Neutrophil (primary cell): ENCODE results near the gene NR2F2.

Experiments used
- H3K27ac ChIP-seq: fragments of 200-600 bp; sonication (generic); 2 replicates; pipeline ENCODE4 v1.5.1; 2016; ENCODE audit warnings: mild to moderate bottlenecking, moderate library complexity
- H3K27me3 ChIP-seq: fragments of 200-600 bp; sonication (generic); 2 replicates; pipeline ENCODE4 v1.6.0; 2016; ENCODE audit warnings: mild to moderate bottlenecking
- H3K36me3 ChIP-seq: fragments of 200-600 bp; sonication (generic); 2 replicates; pipeline ENCODE4 v1.5.1; 2017
- H3K4me1 ChIP-seq, 2 experiments: fragments of 200-600 bp in 1 of 2; sonication (generic) in 1 of 2; 1 replicate in 1 of 2; 2 replicates in 1 of 2; pipeline versions ENCODE4 v1.5.1 to v1.6.1; 2013 to 2016; ENCODE audit warnings: low read depth in 1 of 2, low read length in 1 of 2, mild to moderate bottlenecking in 1 of 2, moderate library complexity in 1 of 2; ENCODE audit not compliant: control insufficient read depth in 1 of 2, insufficient read depth in 1 of 2
- H3K4me3 ChIP-seq, 2 experiments: fragments of 200-600 bp in 1 of 2; sonication (generic) in 1 of 2; 1 replicate in 1 of 2; 2 replicates in 1 of 2; pipeline ENCODE4 v1.5.1; 2013 to 2016; ENCODE audit warnings: low read depth in 1 of 2, low read length in 1 of 2, mild to moderate bottlenecking in 1 of 2, moderate library complexity in 1 of 2
- H3K9me3 ChIP-seq: fragments of 200-600 bp; sonication (generic); 2 replicates; pipeline ENCODE4 v1.5.1; 2016
- CTCF ChIP-seq: fragments of 200-600 bp; sonication (generic); IDR thresholded peaks from 2 replicates; pipeline ENCODE4 v1.5.1; 2016; ENCODE audit warnings: antibody characterized with exemption

Gene NR2F2

GRCh38 chr15:96340598-96341512 is 10.4 kb downstream of the NR2F2 start:
- Histone ChIP-seq H3K4me1 (no peaks in the 10 kb centered on the region), H3K27ac (no peak overlapping the region), H3K36me3 (no peaks in the 10 kb centered on the region), H3K4me3 (no peak overlapping the region), H3K27me3 (peaks cover 100% of the 10 kb centered on the region), H3K9me3 (no peaks in the 10 kb centered on the region)
- TF ChIP-seq CTCF, result no peak

GRCh38 chr15:96341513-96342405 is 11.3 kb downstream of the NR2F2 start:
- no peaks in the 10 kb centered on the region for H3K36me3 ChIP-seq
- H3K4me3 ChIP-seq, result no peak overlapping the region
- peaks cover 100% of the 10 kb centered on the region for H3K27me3 ChIP-seq
- H3K9me3 ChIP-seq, result no peaks in the 10 kb centered on the region
- no peaks in the 10 kb centered on the region for H3K4me1 ChIP-seq
- TF ChIP-seq CTCF, result no peak
- no peak overlapping the region for H3K27ac ChIP-seq

GRCh38 chr15:96342406-96343112 is 12.1 kb downstream of the NR2F2 start:
- H3K27ac ChIP-seq, result no peak overlapping the region
- H3K9me3 ChIP-seq, result no peaks in the 10 kb centered on the region
- no peaks in the 10 kb centered on the region for H3K36me3 ChIP-seq
- no peak for TF ChIP-seq CTCF
- H3K4me3 ChIP-seq, result no peak overlapping the region
- H3K4me1 ChIP-seq, result no peaks in the 10 kb centered on the region
- H3K27me3 ChIP-seq, result peaks cover 100% of the 10 kb centered on the region

- H3K36me3 ChIP-seq, result no peaks in the 10 kb centered on the region
- no peaks in the 10 kb centered on the region for H3K9me3 ChIP-seq
- no peaks in the 10 kb centered on the region for H3K4me1 ChIP-seq
- TF ChIP-seq CTCF, result no peak
- H3K27ac ChIP-seq, result no peak overlapping the region
- peaks cover 100% of the 10 kb centered on the region for H3K27me3 ChIP-seq
- no peak overlapping the region for H3K4me3 ChIP-seq
Observed at GRCh38 chr15:96343113-96344059, 12.9 kb downstream of the NR2F2 start.
